ENCODE data around the gene GSTO2.

Gene GSTO2

DNA sequence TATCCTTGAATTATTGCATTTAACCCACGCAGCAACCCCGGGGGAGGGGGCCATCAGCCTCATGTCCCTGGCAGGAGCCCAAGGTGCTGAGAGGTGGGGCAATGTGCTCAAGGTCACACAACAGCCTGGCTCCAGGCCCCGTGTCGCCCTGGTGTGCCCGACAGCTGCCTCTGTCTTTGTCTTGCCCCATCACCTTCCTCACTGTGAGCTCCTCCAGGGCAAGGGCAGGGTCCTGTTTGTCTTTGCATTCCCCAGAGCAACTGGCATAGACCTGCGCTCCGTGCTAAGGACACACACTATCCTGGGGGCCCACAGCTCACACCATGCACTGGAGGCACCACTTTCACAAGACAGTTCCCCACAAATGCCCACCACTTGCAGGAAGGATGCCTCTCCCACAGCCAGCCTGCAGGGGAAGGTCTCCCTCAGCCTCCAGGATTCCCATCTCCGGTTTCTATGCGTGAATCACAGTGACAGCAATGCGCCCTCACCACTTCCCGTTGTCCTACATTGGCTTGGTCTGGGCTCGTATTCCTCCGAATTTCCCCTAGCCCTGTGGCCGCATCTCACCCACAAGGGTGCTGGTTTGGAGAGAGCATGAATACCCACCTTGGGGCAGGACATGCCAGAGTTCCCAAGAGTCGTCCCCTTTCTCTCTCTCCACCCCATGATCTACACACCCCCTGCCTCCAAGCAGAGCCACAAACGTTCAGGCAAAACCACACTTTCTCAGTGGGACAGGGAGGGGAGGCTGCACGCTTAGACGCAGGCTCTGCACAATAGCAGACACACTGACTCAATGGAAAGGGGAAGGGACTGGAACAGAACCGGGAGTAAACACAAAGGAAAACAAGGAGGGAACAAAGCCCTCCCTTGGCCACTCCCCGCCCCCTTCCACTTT lies 59.0 kb downstream of the GSTO2 start:
- no peak for DNase-seq

DNA sequence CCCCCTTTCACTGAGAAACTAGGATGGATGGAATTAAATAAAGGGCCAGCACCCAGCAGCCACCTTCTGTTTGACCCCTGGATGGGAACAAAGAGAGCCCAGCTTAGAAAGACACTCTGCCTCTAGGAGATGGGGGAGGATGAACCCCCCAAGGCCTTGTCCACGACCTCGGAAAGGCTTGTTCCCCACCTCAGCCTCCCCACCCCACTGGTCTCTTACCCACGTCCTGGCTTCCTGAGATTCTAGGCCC lies 59.6 kb downstream of the GSTO2 start:
- no peak for DNase-seq

DNA sequence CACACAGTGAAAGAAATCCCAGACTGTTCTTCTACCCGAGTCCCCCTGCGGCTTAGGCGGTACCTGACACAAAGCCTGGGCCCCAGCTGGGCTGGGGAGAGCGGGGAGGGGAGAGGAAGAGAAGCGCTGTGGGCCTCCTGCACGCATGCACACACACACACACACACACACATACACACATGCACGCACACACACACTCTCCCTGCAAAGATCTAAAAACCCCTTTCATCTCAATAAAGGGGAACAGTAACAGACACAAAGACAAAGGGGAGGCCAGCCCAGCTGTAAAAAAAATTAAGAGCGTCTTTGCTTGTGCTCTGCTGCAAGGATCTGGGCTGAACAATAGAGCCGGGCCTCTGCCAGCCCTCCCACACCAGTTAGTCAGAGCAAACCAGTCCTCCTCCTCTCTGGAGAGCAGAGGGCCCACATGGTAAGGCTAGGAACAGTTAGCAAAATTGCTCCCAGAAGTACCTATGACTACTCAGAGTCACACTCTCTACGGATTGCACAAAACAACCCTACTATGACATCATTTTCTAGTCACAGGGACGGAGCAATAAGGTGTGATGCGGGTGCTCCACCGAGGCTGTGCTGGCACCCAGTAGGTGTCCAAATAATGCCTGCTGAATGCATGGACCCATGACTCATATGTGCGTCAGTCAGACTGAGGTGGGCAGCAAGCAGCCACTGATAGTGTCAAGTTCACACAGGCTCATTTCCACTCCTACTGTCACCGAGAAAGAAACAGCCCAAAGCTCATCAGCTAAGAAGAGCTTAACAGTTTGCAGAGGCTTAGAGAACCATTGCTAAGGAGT lies 60.1 kb downstream of the GSTO2 start:
- DNase-seq, result no peak

DNA sequence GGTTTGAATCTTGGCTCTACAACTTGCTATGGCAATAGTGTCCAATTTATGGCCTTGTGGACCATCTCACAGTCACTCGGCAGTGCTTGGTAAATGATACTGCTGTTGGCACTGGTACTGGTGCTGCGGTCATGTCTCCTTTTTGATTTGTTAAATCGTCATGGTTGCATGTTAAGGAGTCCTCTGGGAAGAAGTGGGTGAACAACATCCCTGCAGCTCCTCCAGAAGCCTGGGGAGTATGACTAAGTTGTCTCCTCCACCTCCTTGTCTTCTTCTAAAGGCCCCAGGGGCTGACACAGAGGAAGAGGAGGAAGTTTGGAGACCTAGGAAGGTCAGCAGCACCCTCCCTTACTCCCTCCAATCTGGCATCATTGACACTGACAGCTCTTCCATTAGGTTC lies 60.8 kb downstream of the GSTO2 start:
- no peak for DNase-seq

DNA sequence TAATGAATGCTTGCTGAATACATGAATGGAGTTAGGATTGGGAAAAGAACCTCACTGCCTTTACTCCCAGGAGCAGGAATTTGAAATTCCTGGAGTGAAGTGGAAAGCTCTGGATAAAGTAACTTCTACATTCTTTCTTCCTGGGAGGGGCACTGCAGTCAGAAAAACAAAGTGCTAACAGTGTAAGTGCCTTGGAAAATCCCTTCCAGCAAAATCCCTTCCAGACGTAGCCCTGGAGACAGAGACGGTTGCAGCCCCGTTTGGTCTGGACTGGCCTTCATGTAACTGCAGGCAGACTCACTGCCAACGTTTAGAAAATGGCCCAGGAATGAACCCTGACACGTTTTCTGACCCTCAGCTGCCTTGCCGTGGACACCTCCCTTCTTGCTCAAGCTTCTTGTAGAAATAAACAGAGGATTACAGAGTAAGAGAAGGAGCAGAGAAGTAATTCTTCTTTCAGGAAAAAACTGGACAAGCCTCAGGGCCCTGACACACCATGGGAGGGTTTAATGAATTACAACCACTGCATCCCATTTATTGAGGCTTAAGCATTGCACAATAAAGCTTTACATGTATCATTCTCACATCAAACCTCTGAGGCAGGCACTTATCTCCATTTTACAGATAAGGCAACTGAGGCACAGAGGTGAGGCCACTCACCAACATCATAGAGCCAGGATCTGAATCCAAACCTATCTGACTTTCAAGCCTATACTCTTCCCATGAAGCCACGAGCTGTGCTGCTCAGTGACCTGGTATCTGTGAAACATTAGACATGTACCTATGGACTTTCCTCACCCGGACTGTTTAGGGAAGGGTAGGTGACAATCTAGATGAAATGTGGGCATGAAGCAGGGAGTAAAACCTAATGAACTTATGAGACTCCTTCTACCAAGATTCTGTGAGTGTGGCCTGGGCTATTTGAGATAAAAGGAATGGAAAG lies 61.5 kb downstream of the GSTO2 start:
- no peak for DNase-seq

DNA sequence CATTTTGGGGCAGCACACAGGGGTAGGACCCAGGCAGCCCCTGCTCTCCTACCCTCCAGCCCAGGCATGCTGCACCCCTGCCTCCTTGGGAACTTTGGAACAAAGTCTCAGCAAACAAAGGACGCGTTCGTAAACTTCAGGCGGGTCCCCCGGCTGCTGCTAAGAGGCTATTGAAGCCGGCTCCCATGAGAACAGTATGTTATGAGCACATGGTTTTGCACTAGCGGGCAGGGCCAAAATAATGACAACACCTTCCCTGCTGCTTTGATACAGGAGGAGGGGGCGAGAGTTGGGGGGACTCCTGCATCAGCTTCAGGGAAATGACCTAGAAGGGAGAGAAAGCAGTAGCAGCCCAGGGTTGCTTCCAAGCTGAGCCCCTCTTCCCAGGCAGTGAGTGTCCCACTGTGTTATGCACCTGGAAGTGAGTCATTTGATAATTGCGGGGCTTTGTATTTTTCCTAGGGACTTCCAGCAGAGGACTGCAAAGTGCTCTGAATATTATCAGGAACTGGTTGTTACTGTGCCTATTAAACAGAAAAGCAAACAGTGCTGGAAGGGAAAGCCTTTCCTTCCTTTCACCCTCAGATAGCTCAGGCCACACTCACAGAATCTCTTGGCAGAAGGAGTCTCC lies 62.3 kb downstream of the GSTO2 start:
- DNase-seq, result peak; percentile 82

DNA sequence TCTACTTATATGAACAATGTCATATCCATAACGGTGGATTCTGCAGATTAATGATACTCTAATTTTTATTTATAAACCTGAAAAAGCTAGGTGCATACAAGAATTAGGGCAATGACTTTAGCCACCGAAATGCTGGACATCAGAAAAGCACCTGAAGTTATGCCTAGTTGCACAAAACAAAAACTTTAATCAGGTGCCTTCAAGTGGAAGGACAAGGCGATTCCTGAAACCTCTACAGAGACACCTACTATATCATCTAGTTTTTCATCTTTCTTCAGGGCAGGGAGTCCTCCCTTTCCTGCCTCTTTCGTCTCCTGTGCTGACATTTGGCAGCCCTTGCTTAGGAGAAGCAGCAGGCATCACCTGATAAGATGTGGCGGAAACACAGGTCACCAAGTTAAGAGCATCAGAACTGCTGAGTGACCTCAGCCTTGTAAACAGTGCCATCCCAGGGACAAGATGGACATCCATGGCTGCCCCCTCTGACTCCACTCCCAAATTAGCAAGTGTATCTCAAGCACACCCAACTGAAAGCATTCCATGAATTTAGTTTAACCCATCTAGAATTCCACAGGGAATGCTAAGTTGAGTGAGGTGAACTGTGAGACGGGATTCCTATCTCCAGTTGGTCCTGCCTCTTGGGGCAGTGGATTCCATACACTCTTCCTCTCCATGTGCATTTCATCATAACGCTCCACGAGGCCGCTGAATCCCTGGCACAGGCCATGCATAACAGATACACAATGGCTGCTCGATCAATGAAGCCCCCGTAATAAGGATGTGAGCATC lies 63.5 kb downstream of the GSTO2 start:
- no peak for DNase-seq

DNA sequence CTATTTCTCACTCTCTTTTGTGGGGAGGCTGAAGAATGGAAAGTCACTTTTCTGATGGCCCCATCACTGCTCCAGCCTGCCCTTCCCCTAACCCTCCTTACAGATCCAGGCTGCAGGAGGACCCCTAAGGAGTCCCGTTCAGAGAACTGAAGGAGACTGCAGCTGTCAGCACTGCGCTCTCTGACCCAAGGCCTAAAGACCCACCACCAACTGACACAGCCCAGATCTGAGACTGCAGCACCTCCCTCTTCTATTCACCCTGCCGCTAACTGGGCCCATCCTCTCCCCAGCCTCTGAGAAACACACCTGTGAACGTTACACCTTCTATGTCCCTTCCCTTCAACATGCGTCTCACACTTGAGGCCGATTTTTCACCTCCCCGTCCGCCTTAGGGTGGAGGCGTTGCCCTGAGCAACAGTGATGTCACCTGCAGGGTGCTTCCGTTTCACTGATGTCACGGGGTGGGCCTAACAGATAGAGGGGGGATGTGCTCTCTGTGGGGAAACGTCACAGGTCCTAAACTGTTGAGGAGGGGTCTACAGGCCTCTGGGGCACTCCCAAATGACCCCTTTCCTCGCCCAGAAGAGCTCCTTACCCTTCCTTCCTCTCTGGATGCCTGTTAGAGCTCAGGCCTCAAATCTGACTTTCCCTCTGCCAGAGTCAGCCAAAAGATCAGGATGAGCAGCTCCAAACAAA lies 64.2 kb downstream of the GSTO2 start:
- DNase-seq, result no peak

DNA sequence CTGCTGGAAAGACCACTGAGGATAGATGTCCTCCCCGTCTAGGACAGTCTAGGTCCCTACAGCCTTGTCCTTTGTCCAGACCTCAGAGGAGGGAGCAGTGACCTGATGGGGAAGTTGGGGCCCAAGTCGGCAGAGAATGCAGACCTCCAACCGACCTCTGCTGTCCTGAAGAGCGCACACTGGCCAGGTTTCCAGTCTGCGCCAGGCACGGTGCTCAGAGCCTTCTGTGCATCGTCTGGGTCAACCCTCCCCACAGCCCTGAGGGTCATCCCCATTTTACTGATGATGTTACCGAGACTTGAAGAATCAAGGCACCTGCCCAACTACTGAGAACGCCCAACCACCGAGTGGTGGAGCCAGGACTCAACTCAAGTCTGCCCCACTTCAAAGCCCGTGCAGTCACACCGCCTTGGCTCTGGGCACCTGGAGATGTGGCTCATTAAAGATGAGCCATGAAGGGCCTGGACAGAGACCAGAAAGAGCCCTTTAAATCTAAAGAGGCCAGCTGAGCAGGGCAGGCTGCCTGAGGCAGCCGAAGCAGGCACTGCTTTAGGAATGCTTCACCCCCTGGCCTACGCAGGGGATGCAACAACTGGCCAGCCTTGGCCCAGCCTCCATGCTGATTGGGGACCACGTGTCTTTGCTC lies 64.9 kb downstream of the GSTO2 start:
- no peak for DNase-seq

DNA sequence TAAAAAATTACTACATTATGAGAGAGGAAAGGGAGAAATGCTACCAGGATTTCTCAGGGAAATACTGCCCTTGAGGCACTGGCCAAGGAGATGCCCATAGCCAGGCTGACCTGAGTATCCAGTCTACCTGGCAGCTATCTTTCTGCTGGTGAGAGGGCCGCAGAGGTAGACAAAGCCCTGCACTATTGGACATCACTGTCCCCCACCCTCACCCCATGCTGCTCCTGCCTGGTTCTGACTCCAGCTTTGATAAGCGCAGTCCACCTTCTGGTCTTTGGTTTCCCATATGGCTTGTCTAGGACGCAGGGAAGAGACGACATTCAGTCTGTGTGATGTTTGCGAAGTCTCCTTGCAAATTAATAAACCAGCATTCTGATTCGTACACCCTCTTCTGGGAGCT lies 65.6 kb downstream of the GSTO2 start:
- DNase-seq, result no peak

DNA sequence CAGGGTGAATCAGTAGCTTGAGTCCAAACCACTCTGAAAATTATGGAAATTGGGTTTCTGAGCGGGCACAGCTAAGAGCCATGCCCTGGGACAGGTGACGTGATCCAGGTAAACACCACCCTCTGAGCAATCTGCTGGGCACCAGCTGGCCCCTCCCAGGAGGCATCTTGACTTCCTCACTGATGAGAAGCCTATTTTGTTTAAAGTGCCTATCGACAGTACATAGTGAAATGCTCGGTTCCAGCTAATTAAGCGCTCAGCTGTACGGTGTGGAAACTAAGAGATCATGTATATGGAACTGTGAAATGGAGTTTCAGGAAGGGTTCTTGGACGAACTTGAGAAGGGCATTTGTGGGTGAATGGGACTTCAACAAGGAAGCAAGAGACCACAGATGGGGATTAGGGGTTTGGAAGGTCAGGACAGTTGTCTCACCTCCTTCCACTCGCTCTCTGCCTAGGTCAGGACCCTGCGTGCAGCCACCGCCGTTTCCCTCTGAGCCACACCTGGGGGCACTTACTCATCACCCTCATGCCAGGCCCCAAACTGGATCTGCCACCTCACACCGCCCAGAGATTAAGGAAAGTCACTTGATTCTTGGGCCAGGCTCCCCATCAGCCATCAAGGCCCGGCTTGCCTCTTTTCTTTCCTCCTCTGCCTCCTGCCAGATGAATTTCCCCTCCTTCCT lies 66.1 kb downstream of the GSTO2 start:
- DNase-seq, result no peak

DNA sequence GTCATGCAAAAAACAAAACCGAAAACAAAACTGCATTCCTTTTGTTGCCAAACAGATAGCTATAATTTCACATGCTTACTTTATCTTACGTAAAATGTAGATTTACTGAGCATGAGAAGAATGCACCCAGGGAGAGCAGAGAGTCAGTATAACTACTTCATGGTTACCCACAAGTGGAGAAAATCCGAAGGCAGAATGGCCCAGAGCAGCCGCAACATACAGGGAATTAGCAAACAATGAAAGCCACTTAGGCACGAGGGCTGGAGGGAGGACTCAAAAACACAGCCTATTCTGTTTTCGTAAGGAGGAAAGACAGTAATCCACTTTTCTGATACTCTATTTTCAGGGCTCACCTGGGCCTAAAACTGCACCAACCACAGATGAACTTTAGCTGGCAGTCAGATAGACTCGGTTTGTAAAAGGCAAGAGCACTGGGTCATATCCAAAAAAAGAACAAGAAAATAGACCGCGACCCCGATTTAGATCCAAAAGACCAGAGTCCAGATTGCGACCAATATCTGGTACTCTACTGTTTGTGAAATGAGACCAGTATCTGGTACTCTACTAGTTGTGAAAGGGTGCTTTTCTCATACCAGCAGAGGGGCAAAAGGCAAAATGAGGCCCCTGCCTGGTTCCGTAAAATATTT lies 68.0 kb downstream of the GSTO2 start:
- DNase-seq, result no peak

DNA sequence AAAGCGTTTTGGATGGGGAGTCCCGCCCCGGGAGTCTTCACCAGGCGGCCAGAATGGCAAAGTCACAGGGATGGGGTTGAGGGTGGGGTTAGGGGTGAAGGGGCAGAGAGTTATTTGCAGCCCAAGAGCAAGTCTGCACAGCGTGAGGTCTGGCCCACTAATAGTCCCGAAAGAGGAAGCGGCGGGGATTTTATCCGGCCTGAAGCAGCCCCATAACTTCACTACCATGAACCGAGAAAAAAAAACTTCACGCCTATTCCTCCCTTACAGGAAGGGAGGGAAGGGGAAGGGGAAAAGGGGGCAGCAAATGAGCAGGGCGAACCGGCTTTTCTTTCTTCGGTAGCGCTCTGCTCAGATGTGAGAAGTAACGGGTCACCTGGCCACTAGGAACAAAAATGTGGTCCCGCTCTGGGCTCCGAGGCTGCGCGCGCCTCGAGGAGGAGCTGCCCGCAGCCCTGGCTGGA lies 68.6 kb downstream of the GSTO2 start:
- no peak for DNase-seq

DNA sequence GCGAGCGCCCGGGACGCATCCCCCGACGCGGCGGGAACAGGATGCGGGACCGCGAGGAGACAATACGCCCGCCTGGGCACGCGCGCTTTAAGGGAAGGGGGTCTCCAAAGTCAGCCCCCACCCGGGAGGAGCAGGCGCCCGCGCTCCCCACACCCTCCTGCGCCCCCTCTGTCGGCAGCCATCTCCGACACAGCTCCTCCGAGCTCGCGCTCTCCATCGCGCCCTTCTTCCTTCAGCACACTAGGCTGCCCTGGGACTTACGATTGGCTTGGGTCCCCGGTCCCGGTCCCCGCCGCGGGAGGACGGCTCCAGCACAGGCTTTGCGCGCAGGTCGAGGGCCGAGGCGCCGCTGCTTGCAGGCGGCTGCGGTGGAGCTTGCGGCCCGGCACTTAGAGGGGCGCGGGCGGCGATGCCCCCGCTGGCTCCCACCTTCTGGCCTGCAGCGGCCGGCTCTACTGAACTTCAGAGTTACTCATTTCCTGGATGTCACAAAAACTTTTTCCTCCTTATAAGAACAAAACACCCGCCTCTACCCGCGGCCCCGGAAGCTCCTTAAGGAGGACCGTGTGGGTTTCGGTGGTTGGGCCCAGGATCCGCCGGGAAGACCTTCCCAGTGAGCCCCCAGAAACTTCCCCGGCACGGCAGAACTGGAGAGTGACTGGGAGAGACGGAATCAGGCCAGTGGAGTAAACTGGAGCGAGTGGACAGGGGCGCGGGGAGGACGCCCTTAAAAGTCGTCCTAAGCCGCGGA lies 69.2 kb downstream of the GSTO2 start, which contains the start of gene ITPRIP:
Gene ITPRIP, minus strand, starts transcription at position 481 of the 751 bp plus-strand sequence. CDS start 22,414 bp downstream, outside the sequence.
- no peak for DNase-seq

DNA sequence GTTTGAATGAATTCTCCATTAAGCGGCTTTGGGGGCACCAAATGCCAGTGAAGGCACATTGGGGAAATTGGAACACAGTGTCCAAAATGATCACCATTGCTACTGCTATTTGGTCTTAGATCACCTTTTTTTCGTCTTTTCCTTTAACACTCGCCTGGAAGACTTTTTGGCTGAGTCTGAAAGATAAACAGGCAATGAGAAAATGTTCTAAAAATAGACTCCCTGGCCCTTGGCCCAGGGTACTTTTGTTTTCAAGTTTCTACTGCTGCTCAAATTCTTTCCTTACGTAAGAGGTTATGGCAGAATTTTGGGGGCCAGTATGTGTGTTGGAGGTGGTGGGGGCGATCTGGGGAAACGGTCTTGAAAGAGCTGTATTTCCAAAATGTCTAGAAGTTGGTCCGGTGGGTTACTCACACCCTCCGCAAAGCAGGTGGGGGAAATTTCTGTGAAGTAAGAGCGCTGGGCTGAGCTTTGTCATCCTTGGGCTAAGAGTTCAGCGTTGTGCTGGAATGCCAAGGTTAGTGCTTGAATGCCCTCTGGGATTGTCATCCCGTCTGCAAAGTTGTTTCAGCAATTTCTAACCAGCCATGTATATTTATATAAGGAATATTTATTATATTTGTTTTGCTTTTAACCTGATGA lies 70.6 kb downstream of the GSTO2 start:
- no peak for DNase-seq

DNA sequence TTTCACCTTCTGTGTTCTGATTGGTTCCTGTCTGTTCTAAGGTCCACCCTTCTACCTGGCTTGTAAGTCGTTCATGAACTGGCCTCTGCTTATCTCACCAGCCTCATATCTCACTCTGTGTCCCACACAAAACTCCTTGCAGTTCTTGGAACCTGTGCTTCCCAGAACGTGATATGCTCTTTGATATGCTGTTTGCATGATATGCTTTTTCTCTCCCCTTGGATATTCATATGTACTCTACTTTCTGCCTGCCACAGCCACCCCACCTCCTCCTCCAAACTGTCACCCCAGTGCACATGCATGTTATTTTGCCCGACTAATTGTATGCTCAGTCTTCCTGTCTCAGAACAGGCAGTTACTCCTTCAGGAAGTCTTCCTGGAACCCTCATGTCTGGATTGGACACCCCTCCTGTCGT lies 71.1 kb downstream of the GSTO2 start:
- no peak for DNase-seq

DNA sequence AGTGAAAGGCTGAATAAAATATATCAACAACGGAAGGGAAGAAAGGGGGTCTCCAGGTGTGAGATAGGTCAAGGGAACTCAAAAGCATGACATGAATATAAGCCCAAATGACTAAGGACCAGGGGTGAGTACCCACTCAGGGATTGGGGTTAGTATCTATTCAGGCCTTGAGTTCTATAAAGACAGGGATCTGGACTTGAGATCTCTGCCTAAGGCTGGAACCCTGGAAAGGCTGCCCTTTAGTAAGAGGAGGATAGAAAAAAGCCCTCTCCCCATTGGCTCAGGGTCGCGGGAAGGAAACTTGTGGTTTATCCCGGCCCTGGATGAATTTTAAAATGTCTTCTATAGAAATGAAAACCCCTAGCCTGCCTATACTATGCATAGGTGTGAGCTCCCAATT lies 71.7 kb downstream of the GSTO2 start:
- DNase-seq, result no peak

DNA sequence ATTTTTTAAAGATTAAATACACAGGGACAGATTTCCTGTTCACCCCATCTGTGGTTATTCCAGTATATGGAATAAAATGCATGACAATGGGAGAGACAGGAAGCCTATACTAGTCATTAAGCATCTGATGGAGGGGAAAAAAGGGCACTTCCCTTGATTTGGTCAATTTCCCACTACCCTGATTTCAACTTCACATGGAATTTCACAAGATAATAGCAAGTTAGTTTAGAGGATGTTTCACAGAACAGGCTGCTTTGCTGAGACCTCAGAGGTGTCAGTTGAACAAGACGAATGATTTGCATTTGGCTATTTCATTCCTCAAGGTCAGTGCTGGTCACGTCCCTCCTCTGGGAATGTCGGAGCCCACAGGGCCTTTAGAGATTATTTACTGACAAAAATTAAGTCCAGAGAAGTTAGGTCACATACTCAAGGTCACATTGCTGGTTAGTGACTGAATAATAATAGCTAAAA lies 74.0 kb downstream of the GSTO2 start:
- no peak for DNase-seq
